Lower leg skin (tissue), 4 donors: ENCODE results near the gene CSGALNACT2. TPM values are rescaled to one million over a fixed set of nuclear protein-coding genes. Genes with fewer than 3 reads are reported as not detected.
A peak's percentile ranks its signal among the peaks of the same experiment; 100 is the strongest.

Experiments used
- DNase-seq, 2 donors: peaks; one replicate each; pipeline ENCODE4 v3.0.0-alpha.2; 2019; ENCODE audit warnings: low spot score in 2 of 2
- H3K4me3 ChIP-seq: fragments of 200-600 bp; sonication (generic); 2 replicates; pipeline ENCODE4 v1.5.1; 2017; ENCODE audit warnings: mild to moderate bottlenecking, low read depth; ENCODE audit not compliant: poor library complexity, severe bottlenecking
- POLR2A ChIP-seq, 2 donors: fragments of 450-650 bp; IDR thresholded peaks; one replicate each; pipeline ENCODE4 v1.6.1; 2016 to 2017; ENCODE audit warnings: antibody characterized with exemption in 2 of 2, mild to moderate bottlenecking in 1 of 2, moderate library complexity in 1 of 2
- WGBS, 2 donors: methylation state at CpG; one replicate each; pipeline ENCODE4 v1.1.5; 2018; 5-methylcytosine and 5-hydroxymethylcytosine counted together
- intact Hi-C: fragments of 100-400 bp; cut with DNase I; formaldehyde crosslinking; loops from one replicate; pipeline ENCODE4 v1.15.0; 2023; ENCODE audit warnings: low total_unique reads
- total RNA-seq, 4 donors: library from RNA; depleted of rRNA; stranded (reverse); fragments of >200 nt; gene quantifications; one replicate each; pipeline ENCODE4 v1.1.0, GENCODE V29; 2016
- TF ChIP-seq, protein P1 (sequence below), 3 donors: fragments of 450-650 bp; IDR thresholded peaks; one replicate each; pipeline ENCODE4 v1.5.1; 2016; ENCODE audit warnings: antibody characterized with exemption in 3 of 3, mild to moderate bottlenecking in 3 of 3, moderate library complexity in 2 of 3

CSGALNACT2 gene
- total RNA-seq, 4 donors from 2014 or later: 12.9 to 16.7 (median 15.4) TPM

DNA sequence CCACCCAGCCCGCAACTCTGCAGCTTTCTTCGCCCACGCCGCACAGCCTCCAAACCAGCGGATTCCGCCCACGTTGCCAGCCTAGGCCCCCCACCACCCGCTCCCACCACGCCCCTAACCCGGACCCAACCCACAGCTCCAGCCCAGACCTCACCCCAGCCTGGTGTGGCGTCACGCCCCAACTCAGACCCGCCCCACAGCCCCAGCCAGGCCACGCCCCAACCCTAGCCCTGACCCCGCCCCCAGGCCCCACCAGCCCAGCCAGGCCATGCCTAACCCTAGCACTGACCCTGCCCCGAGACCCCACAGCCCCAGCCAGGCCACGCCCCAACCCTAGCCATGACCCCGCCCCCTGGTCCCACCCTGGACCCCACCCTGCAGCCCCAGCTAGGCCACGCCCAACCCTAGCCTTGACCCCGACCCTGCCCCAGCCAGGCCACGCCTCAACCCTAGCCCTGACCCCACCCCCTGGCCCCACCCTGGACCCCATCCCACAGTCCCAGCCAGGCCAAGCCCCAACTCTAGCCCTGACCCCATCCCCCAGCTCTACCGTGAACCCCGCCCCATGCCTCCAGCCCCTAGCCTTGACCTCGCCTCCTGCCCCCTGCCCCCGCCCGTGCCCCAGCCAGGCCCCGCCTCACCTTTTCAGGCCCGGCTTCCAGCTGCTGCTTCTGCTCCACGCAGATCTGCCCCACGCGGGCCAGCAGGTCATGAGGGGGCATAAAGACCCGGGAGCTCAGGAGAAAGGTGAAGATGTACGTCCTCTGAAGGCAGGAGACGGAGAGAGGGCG is 64.6 kb downstream of the CSGALNACT2 start:
- no peak for TF ChIP-seq POLR2A (IDR thresholded peaks at IDR 0.05)
- TF ChIP-seq, protein P1, sequence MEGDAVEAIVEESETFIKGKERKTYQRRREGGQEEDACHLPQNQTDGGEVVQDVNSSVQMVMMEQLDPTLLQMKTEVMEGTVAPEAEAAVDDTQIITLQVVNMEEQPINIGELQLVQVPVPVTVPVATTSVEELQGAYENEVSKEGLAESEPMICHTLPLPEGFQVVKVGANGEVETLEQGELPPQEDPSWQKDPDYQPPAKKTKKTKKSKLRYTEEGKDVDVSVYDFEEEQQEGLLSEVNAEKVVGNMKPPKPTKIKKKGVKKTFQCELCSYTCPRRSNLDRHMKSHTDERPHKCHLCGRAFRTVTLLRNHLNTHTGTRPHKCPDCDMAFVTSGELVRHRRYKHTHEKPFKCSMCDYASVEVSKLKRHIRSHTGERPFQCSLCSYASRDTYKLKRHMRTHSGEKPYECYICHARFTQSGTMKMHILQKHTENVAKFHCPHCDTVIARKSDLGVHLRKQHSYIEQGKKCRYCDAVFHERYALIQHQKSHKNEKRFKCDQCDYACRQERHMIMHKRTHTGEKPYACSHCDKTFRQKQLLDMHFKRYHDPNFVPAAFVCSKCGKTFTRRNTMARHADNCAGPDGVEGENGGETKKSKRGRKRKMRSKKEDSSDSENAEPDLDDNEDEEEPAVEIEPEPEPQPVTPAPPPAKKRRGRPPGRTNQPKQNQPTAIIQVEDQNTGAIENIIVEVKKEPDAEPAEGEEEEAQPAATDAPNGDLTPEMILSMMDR (IDR thresholded peaks at IDR 0.05): no peak
- peak in 1 of 2 donors; percentile 87 for DNase-seq
- WGBS, 2 donors: 23 to 25% methylated on average over 15 to 24 of the region's 35 CpGs
- H3K4me3 ChIP-seq: peak overlapping the region; percentile 8
- intact Hi-C loops: no loop called here

DNA sequence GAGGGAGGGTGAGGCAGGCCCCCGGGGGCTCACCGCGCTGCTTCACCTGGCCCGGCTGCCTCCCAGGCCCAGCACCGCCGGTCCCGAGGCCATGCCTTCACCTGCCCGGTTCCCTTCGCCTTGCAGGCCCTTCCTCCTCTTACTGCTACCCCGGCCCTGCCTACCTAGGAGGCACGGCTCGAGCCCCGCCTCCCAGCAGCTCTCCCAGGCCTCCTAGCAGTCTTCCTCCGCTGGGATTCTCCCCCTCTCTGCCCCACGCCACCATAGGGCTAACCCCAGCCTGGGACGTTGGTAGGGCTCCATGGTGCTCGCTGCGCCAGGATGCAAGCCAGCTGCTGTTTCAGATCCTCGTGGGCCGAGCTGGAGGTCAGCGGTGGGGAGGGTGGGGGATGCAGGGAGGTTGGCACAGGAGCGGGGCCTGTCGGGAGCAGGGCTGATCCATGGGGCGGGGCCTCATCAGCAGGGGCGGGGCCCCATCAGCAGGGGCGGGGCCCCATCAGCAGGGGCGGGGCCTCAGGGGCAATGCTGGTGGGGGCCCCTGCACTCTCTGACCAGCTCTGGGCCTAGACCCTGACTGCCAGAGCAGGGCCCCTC is 65.3 kb downstream of the CSGALNACT2 start:
- WGBS, 2 donors: 62 to 63% methylated on average over 17 to 27 of the region's 27 CpGs
- TF ChIP-seq, protein P1 (IDR thresholded peaks at IDR 0.05): no peak
- TF ChIP-seq POLR2A (IDR thresholded peaks at IDR 0.05): no peak
- H3K4me3 ChIP-seq: no peak overlapping the region
- intact Hi-C loops: no loop called here
- peak in 1 of 2 donors; percentile 81 for DNase-seq

DNA sequence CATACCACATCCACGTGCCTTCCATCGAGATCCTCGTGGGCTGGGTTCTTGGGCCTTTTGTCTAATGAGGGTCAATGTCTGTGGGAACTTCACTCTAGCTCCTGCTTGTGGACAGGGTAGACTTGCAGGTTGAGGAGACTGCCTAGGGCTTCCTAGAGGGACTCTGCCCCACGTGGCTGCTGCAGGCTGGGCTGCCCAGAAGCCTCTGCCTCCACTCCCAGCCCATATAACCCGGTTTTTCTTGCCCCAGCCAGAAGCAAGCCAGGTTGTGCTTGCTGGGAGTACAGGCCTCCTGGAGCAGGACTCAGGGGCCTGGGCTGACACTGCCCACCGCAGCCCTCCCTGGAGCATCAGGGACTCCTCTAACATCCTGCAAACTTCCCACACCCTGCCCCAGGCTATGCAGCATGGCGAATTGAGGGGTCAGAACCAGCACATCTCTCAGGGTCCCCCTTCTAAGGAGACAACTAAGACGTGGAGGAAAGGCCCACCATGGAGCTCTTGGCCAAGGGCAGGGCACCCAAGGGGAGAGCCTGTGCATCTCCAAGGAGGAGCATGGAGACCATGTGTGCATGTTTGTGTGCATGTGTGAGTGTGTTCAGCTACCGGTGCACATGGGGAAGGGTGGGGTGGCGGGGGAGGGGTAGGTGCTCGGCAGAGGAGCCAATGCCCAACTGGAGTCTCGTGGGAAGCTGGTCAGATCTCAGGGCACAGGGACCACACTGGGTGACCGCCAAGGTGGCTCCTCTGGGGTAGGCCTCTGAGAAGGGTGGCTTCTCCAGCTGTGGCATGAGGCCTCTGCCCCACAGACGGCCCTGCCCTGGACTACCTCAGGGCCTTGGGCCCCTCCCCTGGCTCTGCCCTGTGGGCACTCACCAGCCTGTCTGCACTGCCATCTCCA is 66.0 kb downstream of the CSGALNACT2 start:
- no peak for TF ChIP-seq POLR2A (IDR thresholded peaks at IDR 0.05)
- TF ChIP-seq, protein P1 (IDR thresholded peaks at IDR 0.05): no peak
- DNase-seq: peak in 1 of 2 donors; percentile 79
- intact Hi-C loops: no loop called here
- WGBS, 2 donors: 78 to 82% methylated on average over 13 to 14 of the region's 14 CpGs
- no peak overlapping the region for H3K4me3 ChIP-seq

DNA sequence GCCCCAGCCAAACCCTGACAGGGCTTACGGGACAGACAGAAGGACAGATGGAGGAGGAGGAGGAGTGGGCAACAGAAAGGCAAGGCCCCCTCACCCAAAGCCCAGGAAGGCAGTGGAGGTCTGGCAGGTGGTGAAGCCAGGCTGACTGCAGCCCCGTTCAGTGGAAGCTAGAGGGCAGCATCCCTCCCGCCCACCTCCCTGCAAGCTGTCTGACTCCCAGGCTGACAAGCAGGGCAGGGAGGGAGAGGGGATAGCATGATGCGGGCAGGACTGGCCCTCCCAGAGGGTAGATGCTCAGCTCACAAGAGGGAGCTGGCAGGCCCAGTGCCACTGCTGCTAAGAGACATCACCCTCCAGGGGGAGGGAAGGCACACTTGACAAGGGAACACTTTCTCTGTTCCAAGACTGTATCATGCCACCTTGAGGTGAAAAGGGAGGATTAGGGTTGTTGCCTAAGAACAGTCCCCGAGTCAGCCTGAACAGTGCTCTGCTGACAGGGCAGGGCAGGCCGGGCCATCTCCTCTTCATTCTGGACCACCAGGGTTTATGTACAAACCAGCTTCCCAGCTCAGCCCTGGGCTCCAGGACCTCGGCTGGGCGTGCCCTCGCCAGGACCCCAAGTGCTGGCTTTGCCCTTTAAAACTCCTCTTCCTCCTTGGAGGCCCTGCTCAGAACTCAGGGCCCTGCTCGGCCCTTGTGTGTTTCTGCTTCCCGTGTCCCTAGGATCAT is 66.9 kb downstream of the CSGALNACT2 start:
- intact Hi-C loops: no loop called here
- H3K4me3 ChIP-seq: no peak overlapping the region
- TF ChIP-seq POLR2A (IDR thresholded peaks at IDR 0.05): no peak
- TF ChIP-seq, protein P1 (IDR thresholded peaks at IDR 0.05): no peak
- DNase-seq: peak in 1 of 2 donors; percentile 80
- WGBS, 2 donors: 58 to 62% methylated on average over 10 of the region's 11 CpGs

DNA sequence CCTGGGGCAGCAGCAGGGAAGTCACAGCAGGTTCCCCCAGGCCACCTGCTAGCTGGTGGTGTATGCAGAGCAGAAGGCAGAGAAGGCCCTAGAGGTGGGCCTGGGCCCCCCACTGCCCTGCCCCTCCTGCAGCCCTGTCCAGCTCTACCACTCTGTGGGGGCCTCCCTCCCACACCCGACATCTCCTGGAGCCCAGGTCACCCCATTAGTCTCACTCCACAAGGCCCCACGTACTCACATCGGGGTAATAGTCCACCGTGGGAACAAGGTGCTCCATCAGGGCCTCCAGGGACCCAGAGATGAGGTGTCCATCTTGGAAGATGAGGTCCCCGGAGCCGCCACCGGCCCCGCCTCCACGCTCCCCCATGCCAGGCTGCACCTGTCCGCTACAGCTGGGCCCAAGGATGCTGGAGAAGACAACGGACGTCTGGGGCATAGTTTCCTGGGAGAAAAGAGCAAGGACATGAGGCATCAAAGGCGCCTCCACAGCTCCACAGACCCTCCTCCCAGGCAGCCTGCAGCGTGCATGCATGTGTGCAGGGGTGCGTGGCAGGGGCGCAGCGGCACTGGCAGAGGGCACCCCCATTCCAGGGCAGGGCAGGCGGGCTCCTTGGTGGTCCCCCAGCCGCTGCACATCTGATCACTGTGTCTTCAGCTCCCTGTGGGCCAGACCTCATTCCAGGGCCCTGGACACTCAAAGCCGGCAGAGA is 67.6 kb downstream of the CSGALNACT2 start:
- 92 to 93% methylated on average over 18 to 20 of the region's 20 CpGs for WGBS, 2 donors
- no peak for TF ChIP-seq POLR2A (IDR thresholded peaks at IDR 0.05)
- TF ChIP-seq, protein P1 (IDR thresholded peaks at IDR 0.05): no peak
- DNase-seq: peak in 1 of 2 donors; percentile 81
- H3K4me3 ChIP-seq: no peak overlapping the region
- intact Hi-C loops: no loop called here
